GM21381 (cell line): ENCODE data around the gene IVNS1ABP.
"Not testable (repeated sequence)": the region's sequence is repeated elsewhere in the genome, so short reads cannot be mapped to it uniquely, and the experiment has no call there.

Experiments used
- ATAC-seq: cut with Tn5 transposase; IDR thresholded peaks from one replicate; pipeline ENCODE4 v1.9.1; 2021; ENCODE audit warnings: mild to moderate bottlenecking, moderate library complexity; ENCODE audit not compliant: unreplicated experiment

Gene IVNS1ABP

DNA sequence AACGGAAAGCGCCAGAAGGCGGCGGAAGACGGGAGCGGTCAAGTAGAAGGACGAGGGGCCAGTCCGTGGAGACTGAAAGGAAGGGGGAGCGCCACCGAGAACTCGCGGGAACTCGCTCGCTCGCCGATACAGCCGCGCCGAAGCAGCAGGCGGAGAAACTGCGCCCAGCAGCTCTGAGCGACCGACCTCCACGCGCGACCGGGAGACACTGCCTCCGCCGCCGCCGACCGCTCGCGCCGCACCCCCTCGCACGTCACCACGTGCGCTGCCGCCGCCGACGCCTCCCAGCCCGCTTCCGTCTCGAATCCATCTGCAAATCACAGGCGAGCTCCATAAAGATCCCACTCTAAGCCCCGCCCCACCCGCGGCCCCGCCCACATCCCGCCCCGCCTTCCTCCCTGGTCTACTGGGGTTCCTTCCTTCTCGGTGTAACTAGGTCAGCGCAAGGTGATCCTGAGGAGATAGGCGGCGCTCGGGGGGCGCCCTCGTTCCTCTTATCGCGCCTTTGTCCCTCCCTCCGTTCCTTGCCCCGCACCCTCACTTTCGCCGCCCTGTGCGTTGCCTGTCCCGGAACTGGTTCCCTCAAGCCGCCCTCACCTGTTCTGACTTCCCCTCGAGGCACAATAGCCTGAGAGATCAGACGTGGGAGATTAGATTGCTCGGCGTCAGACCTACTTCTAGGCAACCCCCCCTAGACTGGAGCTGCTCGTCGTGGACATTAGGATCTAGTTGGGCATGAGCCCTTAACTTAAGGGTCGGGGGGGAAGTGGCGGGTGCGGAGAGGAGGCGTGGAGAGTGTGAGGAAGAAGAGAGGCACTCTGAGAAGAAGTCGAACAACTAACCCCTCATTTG, at the start of gene IVNS1ABP:
Gene IVNS1ABP (minus strand): TSS at position 210 of the 852 bp plus-strand sequence. CDS start 7,750 bp downstream, outside the sequence.
- peak; percentile 70 for ATAC-seq

GRCh38 chr1:185365951-185366350, 48.9 kb upstream of the IVNS1ABP start:
- no peak for ATAC-seq

DNA sequence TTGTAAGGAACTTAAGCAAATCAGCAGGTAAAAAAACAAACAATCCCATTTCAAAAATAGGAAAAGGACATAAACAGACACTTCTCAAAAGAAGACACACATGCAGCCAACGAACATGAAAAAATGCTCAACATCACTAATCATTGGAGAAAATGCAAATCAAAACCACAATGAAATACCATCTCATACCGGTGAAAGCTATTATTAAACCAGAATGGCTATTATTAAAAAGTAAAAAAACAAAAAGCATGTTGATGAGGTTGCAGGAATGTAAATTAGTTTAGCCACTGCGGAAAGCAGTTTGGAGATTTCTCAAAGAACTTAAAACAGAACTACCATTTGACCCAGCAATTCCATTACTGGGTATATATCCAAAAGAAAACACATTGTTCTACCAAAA, 47.5 kb upstream of the IVNS1ABP start:
- ATAC-seq: not testable (repeated sequence)

GRCh38 chr1:185363205-185363604, 46.2 kb upstream of the IVNS1ABP start:
- no peak for ATAC-seq

GRCh38 chr1:185360714-185361113, 43.7 kb upstream of the IVNS1ABP start:
- no peak for ATAC-seq

DNA sequence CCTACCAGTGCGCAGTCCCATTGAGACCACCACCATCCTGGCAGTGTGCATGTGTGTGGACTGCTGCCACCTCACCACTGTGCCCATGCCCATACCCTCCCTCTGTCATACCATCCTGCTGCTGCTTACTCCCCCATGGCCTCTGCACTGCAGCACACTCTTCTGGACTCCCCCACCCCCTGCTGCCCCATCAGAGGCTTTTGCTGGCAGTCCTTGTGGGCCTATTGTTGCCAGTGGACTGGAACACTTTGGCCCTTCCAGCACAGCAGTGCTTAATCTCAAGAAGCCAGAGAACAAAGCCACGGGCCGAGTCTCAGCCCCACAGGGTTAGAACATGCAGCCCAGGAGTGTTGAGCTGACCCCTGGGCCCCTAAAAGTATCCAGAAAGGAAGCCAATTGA, 41.9 kb upstream of the IVNS1ABP start:
- no peak for ATAC-seq

DNA sequence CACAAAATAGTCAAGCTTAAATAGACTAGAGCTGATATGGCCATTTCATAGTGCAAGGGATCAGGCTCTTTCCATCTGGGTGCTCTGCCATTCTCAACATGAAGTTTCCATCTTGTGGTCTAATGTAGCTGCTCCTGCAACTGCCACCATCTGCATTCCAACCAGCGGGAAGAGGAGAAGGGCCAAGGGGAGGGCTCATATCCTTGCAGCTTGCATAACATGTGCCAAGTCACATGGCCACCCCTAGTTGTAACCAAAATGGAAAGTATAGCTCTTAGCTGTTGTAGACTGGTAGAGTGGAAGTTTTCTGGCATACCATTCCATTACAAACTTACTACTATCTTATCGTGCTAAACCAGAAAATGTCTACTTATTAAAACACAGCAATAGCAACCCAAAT, 38.9 kb upstream of the IVNS1ABP start:
- no peak for ATAC-seq

DNA sequence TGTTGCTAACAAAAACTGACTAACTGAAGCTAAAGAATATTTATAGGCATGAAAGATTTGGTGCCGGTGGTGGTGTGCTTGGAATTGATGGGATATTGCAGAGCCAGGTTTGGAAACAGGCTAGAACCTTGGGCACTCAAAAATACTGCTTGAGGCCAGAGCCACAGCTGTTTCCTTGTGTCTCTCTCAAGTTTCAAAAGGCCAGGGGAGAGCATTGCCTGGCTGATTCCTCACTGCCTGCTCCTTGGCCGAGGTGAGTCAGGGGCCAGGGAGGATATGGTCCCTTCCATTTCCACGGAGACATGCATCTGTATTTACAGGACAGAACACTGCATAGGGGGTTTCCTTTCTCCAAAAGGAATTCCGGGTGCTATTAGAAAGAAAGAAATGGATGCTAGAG, 36.1 kb upstream of the IVNS1ABP start:
- no peak for ATAC-seq

- no peak for ATAC-seq
Observed at GRCh38 chr1:185351734-185352466, 34.9 kb upstream of the IVNS1ABP start.

- ATAC-seq: no peak
Observed at GRCh38 chr1:185350027-185350442, 33.0 kb upstream of the IVNS1ABP start.

GRCh38 chr1:185349556-185349955, 32.5 kb upstream of the IVNS1ABP start:
- no peak for ATAC-seq

GRCh38 chr1:185348985-185349384, 31.9 kb upstream of the IVNS1ABP start:
- ATAC-seq: no peak

DNA sequence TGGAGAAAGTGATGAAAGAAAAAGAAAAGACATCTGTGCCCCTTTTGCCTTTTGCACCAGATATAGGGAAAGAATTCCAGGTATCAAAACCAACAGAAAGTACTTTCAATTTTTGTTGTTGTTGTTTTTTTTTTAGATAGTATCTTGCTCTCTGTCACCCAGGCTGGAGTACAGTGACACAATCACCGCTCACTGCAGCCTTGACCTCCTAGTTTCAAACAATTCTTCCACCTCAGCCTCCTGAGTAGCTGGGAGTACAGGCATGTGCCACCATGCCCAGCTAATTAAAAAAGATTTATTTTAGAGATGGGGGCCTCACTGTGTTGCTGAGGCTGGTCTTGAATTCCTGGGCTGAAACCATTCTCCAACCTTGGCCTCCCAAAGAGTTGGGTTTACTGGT, 31.3 kb upstream of the IVNS1ABP start:
- no peak for ATAC-seq

GRCh38 chr1:185345913-185346720, 29.1 kb upstream of the IVNS1ABP start:
- ATAC-seq: no peak

- no peak for ATAC-seq
Observed at GRCh38 chr1:185343306-185343705, 26.3 kb upstream of the IVNS1ABP start.

DNA sequence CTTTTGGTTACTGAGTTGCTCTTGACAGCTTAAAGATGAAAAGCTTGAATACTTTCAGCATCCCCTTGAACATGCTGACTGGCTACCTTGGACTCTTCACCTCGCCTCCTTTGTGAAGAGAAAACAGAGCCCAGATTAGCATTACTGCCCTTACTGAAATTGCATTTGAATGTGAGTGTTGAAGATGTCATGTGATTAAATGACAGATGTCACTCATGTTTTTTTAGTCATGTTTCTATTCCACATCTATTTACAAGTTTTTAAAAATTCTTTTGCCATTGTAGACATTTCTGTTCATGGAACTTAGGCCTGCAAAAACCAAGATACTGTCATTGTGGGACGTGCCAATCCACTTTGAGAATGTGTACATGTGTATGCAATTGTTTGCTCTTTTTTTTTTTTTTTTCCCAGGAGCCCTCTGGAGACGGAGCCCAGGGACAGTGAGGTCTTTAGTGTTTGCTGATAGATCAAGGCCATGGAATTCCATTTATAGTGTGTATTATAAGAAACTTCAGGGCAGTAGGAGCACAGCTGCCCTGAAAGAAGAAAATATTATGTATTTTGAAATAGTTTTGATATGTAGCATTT, 25.7 kb upstream of the IVNS1ABP start:
- no peak for ATAC-seq

DNA sequence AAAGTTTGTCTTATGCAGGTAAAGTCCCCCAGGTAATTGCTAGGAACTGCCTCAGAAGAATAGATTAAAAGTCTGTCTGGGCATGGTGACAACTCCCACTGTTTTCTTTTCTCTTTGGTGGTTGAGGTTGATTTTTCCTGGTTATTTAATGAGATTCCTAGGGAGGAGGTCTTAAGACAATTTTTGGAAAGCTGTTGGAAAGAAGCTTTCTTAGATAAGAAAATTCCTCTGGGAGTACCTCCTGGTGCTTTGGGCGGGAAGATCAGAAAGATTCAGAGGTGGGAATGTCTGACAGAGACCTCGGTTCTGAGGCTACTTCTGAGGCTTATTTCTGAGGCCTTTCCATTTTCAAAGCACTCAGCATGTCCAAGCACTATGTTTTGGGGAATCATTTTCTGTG, 25.0 kb upstream of the IVNS1ABP start:
- ATAC-seq: no peak

DNA sequence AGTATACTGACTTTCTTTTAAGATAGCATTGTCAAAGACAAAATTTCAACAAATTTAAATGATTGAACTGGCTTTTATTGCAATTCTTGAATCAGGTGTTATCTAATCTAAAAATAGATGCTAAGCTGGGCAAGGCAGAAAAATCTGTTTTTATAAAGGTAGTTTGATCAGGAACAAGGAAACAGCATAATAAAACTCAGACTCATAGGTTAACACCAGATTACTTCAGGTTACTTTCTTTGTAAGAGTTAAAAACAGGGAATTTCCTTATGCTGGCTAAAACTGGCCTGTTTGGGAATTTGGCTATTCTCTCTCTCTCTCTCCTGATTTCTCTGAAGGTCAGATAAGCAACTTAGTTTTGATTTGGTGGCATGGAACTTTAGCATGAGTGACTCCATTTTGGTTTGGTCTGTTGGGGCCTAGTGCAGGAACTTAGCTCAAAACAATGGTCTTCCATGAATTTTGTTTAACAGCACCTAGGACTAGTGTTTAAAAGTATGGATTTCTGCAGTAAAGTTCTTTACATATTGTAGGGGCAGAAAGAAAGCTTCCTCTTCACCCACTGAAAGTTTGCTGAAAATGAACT, 24.2 kb upstream of the IVNS1ABP start:
- ATAC-seq: no peak

DNA sequence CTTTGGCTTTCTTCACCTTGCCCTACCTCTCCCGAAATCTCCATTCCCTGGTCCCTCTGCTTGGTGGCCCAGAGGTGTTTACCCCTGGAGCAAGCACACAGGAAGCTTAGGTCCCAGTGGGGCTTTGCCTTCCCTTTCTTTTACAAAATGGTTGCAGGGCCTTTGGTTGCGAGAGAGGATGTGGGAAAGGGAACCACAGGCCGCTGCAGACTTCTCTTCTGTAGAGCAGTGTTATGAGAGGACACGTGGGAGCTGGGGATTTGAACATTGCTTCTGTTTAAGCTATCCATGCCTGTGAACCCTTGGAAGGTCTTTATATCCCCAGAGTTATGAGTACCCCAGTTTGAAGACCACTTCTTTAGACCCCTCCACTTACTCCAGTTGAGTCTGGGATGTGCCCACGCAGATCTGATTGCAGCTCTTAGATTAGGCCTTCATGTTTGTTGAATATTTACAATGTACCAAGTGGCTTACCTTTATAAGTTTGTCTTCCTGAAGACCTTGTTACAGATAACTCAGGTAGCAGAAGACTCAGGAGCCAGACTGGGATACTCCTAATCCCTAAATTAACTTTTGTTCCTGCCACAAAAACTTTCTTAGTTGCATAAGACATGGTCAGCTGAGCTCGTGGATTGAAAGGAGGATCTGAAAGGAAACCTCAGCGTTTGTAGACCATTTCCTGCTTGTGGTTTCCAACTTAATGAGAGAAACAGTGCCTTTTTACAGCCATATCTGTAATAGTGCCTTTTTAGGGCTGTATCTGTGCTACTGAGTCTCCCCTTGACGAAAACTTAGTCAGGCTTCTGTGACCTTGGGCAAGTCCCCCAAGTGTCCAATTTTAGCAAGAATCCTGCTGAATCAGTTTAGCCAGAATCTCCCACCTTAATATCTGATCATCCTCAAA, 21.9 kb upstream of the IVNS1ABP start:
- peak; percentile 96 for ATAC-seq
